ENCODE results near the gene RCC1. TPM values are rescaled to one million over a fixed set of nuclear protein-coding genes. Genes with fewer than 3 reads are reported as not detected.
"Not testable (repeated sequence)": the region's sequence is repeated elsewhere in the genome, so short reads cannot be mapped to it uniquely, and the experiment has no call there.

The RCC1 gene
- total RNA-seq, 1 donor from 2014 or later, result 34.7 TPM

- no peak for DNase-seq (ENCODE audit: extremely low read depth, low read depth, low spot score)
Observed at GRCh38 chr1:28510970-28511440, 5.2 kb downstream of the RCC1 start.

- no peak for DNase-seq (ENCODE audit: extremely low read depth, low read depth, low spot score)
Observed at GRCh38 chr1:28512058-28512611, 6.3 kb downstream of the RCC1 start.

- not testable (repeated sequence) for DNase-seq (ENCODE audit: extremely low read depth, low read depth, low spot score)
Observed at GRCh38 chr1:28514445-28514933, 8.6 kb downstream of the RCC1 start.

GRCh38 chr1:28516518-28516956 lies 10.7 kb downstream of the RCC1 start:
- no peak for DNase-seq (ENCODE audit: extremely low read depth, low read depth, low spot score)

GRCh38 chr1:28517649-28517999 lies 11.8 kb downstream of the RCC1 start:
- DNase-seq (ENCODE audit: extremely low read depth, low read depth, low spot score), result no peak

- DNase-seq (ENCODE audit: extremely low read depth, low read depth, low spot score), result no peak
Observed at GRCh38 chr1:28518000-28518744, 12.3 kb downstream of the RCC1 start.

- DNase-seq (ENCODE audit: extremely low read depth, low read depth, low spot score), result no peak
Observed at GRCh38 chr1:28518745-28519341, 13.0 kb downstream of the RCC1 start.

- DNase-seq (ENCODE audit: extremely low read depth, low read depth, low spot score), result no peak
Observed at GRCh38 chr1:28519946-28520725, 14.3 kb downstream of the RCC1 start.

- DNase-seq (ENCODE audit: extremely low read depth, low read depth, low spot score), result not testable (repeated sequence)
Observed at GRCh38 chr1:28520796-28521195, 15.0 kb downstream of the RCC1 start.

- no peak for DNase-seq (ENCODE audit: extremely low read depth, low read depth, low spot score)
Observed at GRCh38 chr1:28521502-28522164, 15.8 kb downstream of the RCC1 start.

GRCh38 chr1:28522537-28522936 lies 16.7 kb downstream of the RCC1 start:
- not testable (repeated sequence) for DNase-seq (ENCODE audit: extremely low read depth, low read depth, low spot score)

GRCh38 chr1:28525002-28525642 lies 19.3 kb downstream of the RCC1 start:
- not testable (repeated sequence) for DNase-seq (ENCODE audit: extremely low read depth, low read depth, low spot score)

GRCh38 chr1:28526886-28527285 lies 21.0 kb downstream of the RCC1 start:
- no peak for DNase-seq (ENCODE audit: extremely low read depth, low read depth, low spot score)

GRCh38 chr1:28530456-28530855 lies 24.6 kb downstream of the RCC1 start:
- DNase-seq (ENCODE audit: extremely low read depth, low read depth, low spot score), result no peak

GRCh38 chr1:28534671-28535070 lies 28.8 kb downstream of the RCC1 start:
- DNase-seq (ENCODE audit: extremely low read depth, low read depth, low spot score), result no peak

- DNase-seq (ENCODE audit: extremely low read depth, low read depth, low spot score), result no peak
Observed at GRCh38 chr1:28535180-28535579, 29.3 kb downstream of the RCC1 start.

- no peak for DNase-seq (ENCODE audit: extremely low read depth, low read depth, low spot score)
Observed at GRCh38 chr1:28537457-28538199, 31.8 kb downstream of the RCC1 start.

- DNase-seq (ENCODE audit: extremely low read depth, low read depth, low spot score), result no peak
Observed at GRCh38 chr1:28538286-28538685, 32.4 kb downstream of the RCC1 start.

- DNase-seq (ENCODE audit: extremely low read depth, low read depth, low spot score), result no peak
Observed at GRCh38 chr1:28540651-28541050, 34.8 kb downstream of the RCC1 start.

Data from glomerular endothelial cell (primary cell).